ENCODE results near the gene SARDH.

The SARDH gene

GRCh38 chr9:133731876-133732638 lies 6.1 kb downstream of the SARDH start:
- no peak for DNase-seq

- DNase-seq = no peak
Observed at GRCh38 chr9:133730994-133731715, 7.0 kb downstream of the SARDH start.

GRCh38 chr9:133729617-133730281 lies 8.4 kb downstream of the SARDH start:
- DNase-seq = no peak

- DNase-seq = no peak
Observed at GRCh38 chr9:133728856-133729616, 9.1 kb downstream of the SARDH start.

GRCh38 chr9:133727876-133728441 lies 10.2 kb downstream of the SARDH start:
- DNase-seq = no peak

- DNase-seq = no peak
Observed at GRCh38 chr9:133727277-133727875, 10.8 kb downstream of the SARDH start.

GRCh38 chr9:133726401-133727276 lies 11.5 kb downstream of the SARDH start:
- peak; percentile 36 for DNase-seq

GRCh38 chr9:133725886-133726285 lies 12.3 kb downstream of the SARDH start:
- no peak for DNase-seq

GRCh38 chr9:133718563-133719315 lies 19.4 kb downstream of the SARDH start:
- no peak for DNase-seq

GRCh38 chr9:133717113-133718031 lies 20.8 kb downstream of the SARDH start:
- DNase-seq = no peak

GRCh38 chr9:133716564-133717112 lies 21.5 kb downstream of the SARDH start:
- no peak for DNase-seq

GRCh38 chr9:133715866-133716563 lies 22.1 kb downstream of the SARDH start:
- DNase-seq = peak; percentile 9

- no peak for DNase-seq
Observed at GRCh38 chr9:133715295-133715865, 22.8 kb downstream of the SARDH start.

- DNase-seq = no peak
Observed at GRCh38 chr9:133714606-133715294, 23.4 kb downstream of the SARDH start.

- no peak for DNase-seq
Observed at GRCh38 chr9:133713960-133714495, 24.1 kb downstream of the SARDH start.

- no peak for DNase-seq
Observed at GRCh38 chr9:133713150-133713959, 24.8 kb downstream of the SARDH start.
